Endothelial cell of umbilical vein (primary cell): Measurements from ENCODE around the gene COX7A2L. TPM values are rescaled to one million over a fixed set of nuclear protein-coding genes. Genes with fewer than 3 reads are reported as not detected.

Experiments used
- BruUV-seq: library from RNA; stranded (reverse); fragments of 400-500 nt; replicated peaks from 2 replicates; lab custom pipeline; 2021; lab: Mats Ljungman, UMichigan
- CTCF ChIA-PET: fragments of 300-600, 350-600 bp; sonication (Branson Sonifier 250); formaldehyde crosslinking; loops from one replicate; lab custom pipeline; 2021; ENCODE audit warnings: antibody characterized with exemption, inconsistent platforms; lab: Charles Lee
- POLR2A ChIA-PET: fragments of 300-600, 350-600 bp; sonication (Branson Sonifier 250); formaldehyde crosslinking; loops from one replicate; lab custom pipeline; 2021; ENCODE audit warnings: antibody characterized with exemption, inconsistent platforms; lab: Charles Lee
- DNase-seq: peaks from one replicate; pipeline ENCODE4 v3.0.0-alpha.2; 2011; ENCODE audit warnings: low read depth, low spot score
- FAIRE-seq: peaks from 2 replicates; lab custom pipeline; 2011; peaks lifted over from hg19 to GRCh38; lab: Jason Lieb, UNC
- H2AFZ ChIP-seq: 2 replicates; pipeline ENCODE4 v1.6.0; 2012; ENCODE audit warnings: low read depth, low read length, control low read depth, inconsistent platforms
- H3K27ac ChIP-seq: 2 replicates; pipeline ENCODE4 v1.5.1; 2011; ENCODE audit warnings: low read depth, mild to moderate bottlenecking, control low read depth, low read length, moderate library complexity; ENCODE audit not compliant: insufficient read depth
- H3K27me3 ChIP-seq, 2 experiments: 2 replicates each; pipeline versions ENCODE4 v1.6.0 to v1.6.1; 2011; ENCODE audit warnings: low read length in 2 of 2, mixed read lengths in 1 of 2; ENCODE audit not compliant: control insufficient read depth in 2 of 2, insufficient read depth in 2 of 2
- H3K36me3 ChIP-seq, 2 experiments: 2 replicates in 1 of 2; 3 replicates in 1 of 2; pipeline ENCODE4 v1.5.1; 2011; ENCODE audit warnings: low read length in 2 of 2, mild to moderate bottlenecking in 1 of 2, moderate library complexity in 1 of 2; ENCODE audit not compliant: control insufficient read depth in 2 of 2, insufficient read depth in 2 of 2; ENCODE audit errors: extremely low read depth in 1 of 2
- H3K4me1 ChIP-seq: 3 replicates; pipeline ENCODE4 v1.5.1; 2011; ENCODE audit warnings: mild to moderate bottlenecking, low read length; ENCODE audit not compliant: control insufficient read depth, insufficient read depth; ENCODE audit errors: extremely low read depth
- H3K4me2 ChIP-seq: 2 replicates; pipeline ENCODE4 v1.6.1; 2011; ENCODE audit warnings: low read length, control low read depth, mixed read lengths; ENCODE audit not compliant: insufficient read depth
- H3K4me3 ChIP-seq, 3 experiments: fragments of 200-600 bp in 1 of 3; sonication (generic), shearing (Covaris generic) in 1 of 3; replicated peaks in 1 of 3; 2 replicates each; pipeline ENCODE4 v1.5.1; 2011 to 2016; ENCODE audit warnings: control low read depth in 3 of 3, low read length in 3 of 3, mild to moderate bottlenecking in 2 of 3, inconsistent platforms in 1 of 3, low read depth in 1 of 3, moderate library complexity in 1 of 3; ENCODE audit not compliant: insufficient read depth in 1 of 3
- H3K79me2 ChIP-seq: 2 replicates; pipeline ENCODE4 v1.6.0; 2012; ENCODE audit warnings: low read length, inconsistent platforms; ENCODE audit not compliant: control insufficient read depth, insufficient read depth
- H3K9ac ChIP-seq: replicated peaks from 2 replicates; pipeline ENCODE3; 2011; ENCODE audit warnings: low read length, control low read depth; ENCODE audit not compliant: insufficient read depth; ENCODE audit errors: extremely low read depth
- H3K9me1 ChIP-seq: replicated peaks from 3 replicates; pipeline ENCODE4 v1.6.0; 2011; ENCODE audit warnings: mild to moderate bottlenecking, low read length; ENCODE audit not compliant: control insufficient read depth, insufficient read depth; ENCODE audit errors: extremely low read depth
- H3K9me3 ChIP-seq: replicated peaks from 2 replicates; pipeline ENCODE4 v1.5.1; 2012; ENCODE audit warnings: low read length, inconsistent platforms; ENCODE audit not compliant: control insufficient read depth, insufficient read depth
- H4K20me1 ChIP-seq: replicated peaks from 2 replicates; pipeline ENCODE3; 2011; ENCODE audit warnings: mild to moderate bottlenecking, low read length; ENCODE audit not compliant: control insufficient read depth, insufficient read depth; ENCODE audit errors: extremely low read depth
- FOS ChIP-seq: IDR thresholded peaks from 2 replicates; pipeline ENCODE4 v1.6.1; 2011; ENCODE audit warnings: mild to moderate bottlenecking, low read length, moderate library complexity, borderline replicate concordance; ENCODE audit not compliant: insufficient read depth
- GATA2 ChIP-seq: IDR thresholded peaks from 2 replicates; pipeline ENCODE4 v1.7.0; 2011; ENCODE audit warnings: low read depth, mild to moderate bottlenecking, moderate library complexity, mixed read lengths, low read length; ENCODE audit not compliant: insufficient read length, insufficient read depth
- JUN ChIP-seq: IDR thresholded peaks from 2 replicates; pipeline ENCODE4 v1.6.1; 2011; ENCODE audit warnings: borderline replicate concordance, low read depth; ENCODE audit not compliant: insufficient read length, insufficient read depth
- MYC ChIP-seq: IDR thresholded peaks from one replicate; pipeline ENCODE4 v1.6.1; 2011; ENCODE audit warnings: mild to moderate bottlenecking, low read depth, low read length
- POLR2A ChIP-seq: IDR thresholded peaks from 2 replicates; pipeline ENCODE4 v1.6.1; 2012; ENCODE audit warnings: low read depth, mild to moderate bottlenecking, control low read depth, low read length
- POLR2AphosphoS5 ChIP-seq: IDR thresholded peaks from 2 replicates; pipeline ENCODE4 v1.6.1; 2012; ENCODE audit warnings: low read depth, mild to moderate bottlenecking, control low read depth, low read length, moderate library complexity; ENCODE audit not compliant: insufficient read depth
- dilution Hi-C: fragments of 300-500 bp; cut with MboI; formaldehyde crosslinking; loops from one replicate; pipeline ENCODE4 v1.15.0; 2019; ENCODE audit warnings: low sequenced_read_pairs; ENCODE audit not compliant: extremely low pct_ligation_motif_present
- intact Hi-C: fragments of 100-400 bp; cut with micrococcal nuclease; formaldehyde crosslinking; loops from one replicate; pipeline ENCODE4 v1.10.0; 2022
- polyA plus RNA-seq, 4 experiments: library from polyadenylated mRNA; depleted of rRNA in 3 of 4; stranded (reverse) in 3 of 4; unstranded in 1 of 4; fragments of >200 nt; gene quantifications; 2 replicates each; pipeline versions ENCODE4 v1.2.1 to v1.2.3, GENCODE V29; 2011 to 2012; ENCODE audit warnings: missing spikeins in 1 of 4
- total RNA-seq: library from RNA; stranded (reverse); gene quantifications from 2 replicates; pipeline ENCODE4 v1.2.3, GENCODE V29; 2021
- TF ChIP-seq, protein P1 (sequence below): IDR thresholded peaks from 2 replicates; pipeline ENCODE4 v1.6.1; 2011; ENCODE audit not compliant: insufficient read depth, insufficient read length
- TF ChIP-seq, protein P2 (sequence below), 2 donors: IDR thresholded peaks; 1 replicate in 1 of 2; 2 replicates in 1 of 2; pipeline ENCODE4 v1.5.1; 2011; ENCODE audit warnings: low read length in 2 of 2, mild to moderate bottlenecking in 2 of 2, moderate library complexity in 2 of 2, control low read depth in 1 of 2, inconsistent platforms in 1 of 2, low read depth in 1 of 2; ENCODE audit not compliant: insufficient read depth in 1 of 2; ENCODE audit errors: extremely low read depth in 1 of 2

COX7A2L gene
- total and polyA plus RNA-seq, 2 donors (not counting 3 experiments of a cell fraction or from before 2014, with no cell fraction given), result 94.2 to 119 TPM

GRCh38 chr2:42317945-42318344 lies 43.1 kb downstream of the COX7A2L start:
- H3K36me3 ChIP-seq, result no peaks in the 10 kb centered on the region
- intact Hi-C loops, result no loop called here
- no peak overlapping the region for H2AFZ ChIP-seq
- no peaks in the 10 kb centered on the region for H3K9me1 ChIP-seq
- H3K9me3 ChIP-seq, result no peaks in the 10 kb centered on the region
- no peaks in the 10 kb centered on the region for H3K27me3 ChIP-seq
- H3K4me3 ChIP-seq, result no peak overlapping the region
- no peaks in the 10 kb centered on the region for H3K79me2 ChIP-seq
- FAIRE-seq, result no peak
- TF ChIP-seq MYC, result no peak
- TF ChIP-seq FOS, result no peak
- TF ChIP-seq, protein P1, sequence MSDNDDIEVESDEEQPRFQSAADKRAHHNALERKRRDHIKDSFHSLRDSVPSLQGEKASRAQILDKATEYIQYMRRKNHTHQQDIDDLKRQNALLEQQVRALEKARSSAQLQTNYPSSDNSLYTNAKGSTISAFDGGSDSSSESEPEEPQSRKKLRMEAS, result no peak
- no peak for TF ChIP-seq POLR2AphosphoS5
- TF ChIP-seq GATA2, result no peak
- no peak for TF ChIP-seq JUN
- TF ChIP-seq, protein P2, sequence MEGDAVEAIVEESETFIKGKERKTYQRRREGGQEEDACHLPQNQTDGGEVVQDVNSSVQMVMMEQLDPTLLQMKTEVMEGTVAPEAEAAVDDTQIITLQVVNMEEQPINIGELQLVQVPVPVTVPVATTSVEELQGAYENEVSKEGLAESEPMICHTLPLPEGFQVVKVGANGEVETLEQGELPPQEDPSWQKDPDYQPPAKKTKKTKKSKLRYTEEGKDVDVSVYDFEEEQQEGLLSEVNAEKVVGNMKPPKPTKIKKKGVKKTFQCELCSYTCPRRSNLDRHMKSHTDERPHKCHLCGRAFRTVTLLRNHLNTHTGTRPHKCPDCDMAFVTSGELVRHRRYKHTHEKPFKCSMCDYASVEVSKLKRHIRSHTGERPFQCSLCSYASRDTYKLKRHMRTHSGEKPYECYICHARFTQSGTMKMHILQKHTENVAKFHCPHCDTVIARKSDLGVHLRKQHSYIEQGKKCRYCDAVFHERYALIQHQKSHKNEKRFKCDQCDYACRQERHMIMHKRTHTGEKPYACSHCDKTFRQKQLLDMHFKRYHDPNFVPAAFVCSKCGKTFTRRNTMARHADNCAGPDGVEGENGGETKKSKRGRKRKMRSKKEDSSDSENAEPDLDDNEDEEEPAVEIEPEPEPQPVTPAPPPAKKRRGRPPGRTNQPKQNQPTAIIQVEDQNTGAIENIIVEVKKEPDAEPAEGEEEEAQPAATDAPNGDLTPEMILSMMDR (IDR thresholded peaks at IDR 0.05; ENCODE audit: extremely low read depth in 1 of 2, insufficient read depth in 1 of 2, low read depth in 1 of 2, low read length in 2 of 2), result no peak
- TF ChIP-seq POLR2A, result no peak
- no peak overlapping the region for H3K4me2 ChIP-seq
- dilution Hi-C loops, result no loop called here
- BruUV-seq, result no TSS peak
- no peaks in the 10 kb centered on the region for H4K20me1 ChIP-seq
- ChIA-PET POLR2A (no interaction called here), CTCF (interaction anchor here (3.6 kb wide), 1 partner anchor 11 kb away, joined by 21 read pairs; no protein-coding TSS in a partner anchor)
- no peak overlapping the region for H3K9ac ChIP-seq
- no peak overlapping the region for H3K27ac ChIP-seq
- DNase-seq, result no peak
- peaks cover 11% of the 10 kb centered on the region for H3K4me1 ChIP-seq
